HG02642 (cell line): ENCODE results near the gene GPR137.
A peak's percentile ranks its signal among the peaks of the same experiment; 100 is the strongest.

Experiments used
- ATAC-seq: cut with Tn5 transposase; IDR thresholded peaks from one replicate; pipeline ENCODE4 v1.9.1; 2021; ENCODE audit warnings: mild to moderate bottlenecking; ENCODE audit not compliant: unreplicated experiment, poor library complexity

Gene GPR137

GRCh38 chr11:64248578-64248977 is 37.1 kb upstream of the GPR137 start:
- no peak for ATAC-seq

GRCh38 chr11:64249038-64249437 is 36.6 kb upstream of the GPR137 start:
- no peak for ATAC-seq

GRCh38 chr11:64249563-64250414 is 35.9 kb upstream of the GPR137 start:
- no peak for ATAC-seq

GRCh38 chr11:64250415-64251015 is 35.1 kb upstream of the GPR137 start:
- ATAC-seq: no peak

- ATAC-seq: peak; percentile 47
These were observed 34.5 kb upstream of the GPR137 start, which contains the start of gene PLCB3 for GRCh38 chr11:64251016-64251752. PLCB3 (plus strand) TSS chr11:64251530; CDS start chr11:64251650, 120 bp downstream.

GRCh38 chr11:64251753-64252002 is 34.0 kb upstream of the GPR137 start:
- no peak for ATAC-seq

- ATAC-seq: no peak
These were observed 33.4 kb upstream of the GPR137 start for GRCh38 chr11:64252003-64252872.

- no peak for ATAC-seq
These were observed 32.6 kb upstream of the GPR137 start for GRCh38 chr11:64253043-64253442.

GRCh38 chr11:64253481-64253880 is 32.2 kb upstream of the GPR137 start:
- ATAC-seq: no peak

GRCh38 chr11:64254326-64254725 is 31.3 kb upstream of the GPR137 start:
- ATAC-seq: no peak

- ATAC-seq: no peak
These were observed 30.2 kb upstream of the GPR137 start for GRCh38 chr11:64255135-64256128.

GRCh38 chr11:64256300-64256699 is 29.3 kb upstream of the GPR137 start:
- ATAC-seq: no peak

- no peak for ATAC-seq
These were observed 27.3 kb upstream of the GPR137 start for GRCh38 chr11:64258356-64258755.

- ATAC-seq: no peak
These were observed 26.6 kb upstream of the GPR137 start for GRCh38 chr11:64258946-64259532.

GRCh38 chr11:64259533-64260067 is 26.0 kb upstream of the GPR137 start:
- no peak for ATAC-seq

- no peak for ATAC-seq
These were observed 25.4 kb upstream of the GPR137 start for GRCh38 chr11:64260147-64260708.

GRCh38 chr11:64261556-64262080 is 24.0 kb upstream of the GPR137 start:
- ATAC-seq: no peak
